Measurements from ENCODE around the gene TCEANC.
A peak's percentile ranks its signal among the peaks of the same experiment; 100 is the strongest.
"Not testable (repeated sequence)": the region's sequence is repeated elsewhere in the genome, so short reads cannot be mapped to it uniquely, and the experiment has no call there.

The TCEANC gene, protein sequence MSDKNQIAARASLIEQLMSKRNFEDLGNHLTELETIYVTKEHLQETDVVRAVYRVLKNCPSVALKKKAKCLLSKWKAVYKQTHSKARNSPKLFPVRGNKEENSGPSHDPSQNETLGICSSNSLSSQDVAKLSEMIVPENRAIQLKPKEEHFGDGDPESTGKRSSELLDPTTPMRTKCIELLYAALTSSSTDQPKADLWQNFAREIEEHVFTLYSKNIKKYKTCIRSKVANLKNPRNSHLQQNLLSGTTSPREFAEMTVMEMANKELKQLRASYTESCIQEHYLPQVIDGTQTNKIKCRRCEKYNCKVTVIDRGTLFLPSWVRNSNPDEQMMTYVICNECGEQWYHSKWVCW

GRCh38 chrX:13652850-13653693 lies at the start of gene TCEANC:
TCEANC (plus strand) TSS chrX:13653141; CDS start chrX:13662509, 9,368 bp downstream.
- peak; percentile 87 for DNase-seq (ENCODE audit: low read depth)

DNA sequence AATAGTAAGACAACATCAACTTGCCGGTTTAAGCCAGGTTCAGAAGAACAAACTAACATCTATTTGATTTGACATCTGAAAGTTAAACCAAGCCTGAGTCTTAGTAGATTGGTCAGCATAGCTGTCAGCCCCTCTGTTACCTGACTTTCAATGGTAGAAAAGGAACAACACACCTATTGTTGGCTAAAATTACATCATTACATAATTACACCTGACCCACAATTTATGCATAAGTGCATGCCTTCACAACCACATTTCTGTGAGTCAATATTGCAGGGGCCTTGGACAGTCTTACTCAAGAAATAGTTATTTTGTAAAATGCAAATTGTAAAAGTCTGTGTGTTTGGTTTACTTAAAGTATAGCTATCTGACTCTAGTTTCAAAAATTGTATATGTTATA lies 47.3 kb upstream of the TCEANC start:
- no peak for DNase-seq (ENCODE audit: low read depth)

DNA sequence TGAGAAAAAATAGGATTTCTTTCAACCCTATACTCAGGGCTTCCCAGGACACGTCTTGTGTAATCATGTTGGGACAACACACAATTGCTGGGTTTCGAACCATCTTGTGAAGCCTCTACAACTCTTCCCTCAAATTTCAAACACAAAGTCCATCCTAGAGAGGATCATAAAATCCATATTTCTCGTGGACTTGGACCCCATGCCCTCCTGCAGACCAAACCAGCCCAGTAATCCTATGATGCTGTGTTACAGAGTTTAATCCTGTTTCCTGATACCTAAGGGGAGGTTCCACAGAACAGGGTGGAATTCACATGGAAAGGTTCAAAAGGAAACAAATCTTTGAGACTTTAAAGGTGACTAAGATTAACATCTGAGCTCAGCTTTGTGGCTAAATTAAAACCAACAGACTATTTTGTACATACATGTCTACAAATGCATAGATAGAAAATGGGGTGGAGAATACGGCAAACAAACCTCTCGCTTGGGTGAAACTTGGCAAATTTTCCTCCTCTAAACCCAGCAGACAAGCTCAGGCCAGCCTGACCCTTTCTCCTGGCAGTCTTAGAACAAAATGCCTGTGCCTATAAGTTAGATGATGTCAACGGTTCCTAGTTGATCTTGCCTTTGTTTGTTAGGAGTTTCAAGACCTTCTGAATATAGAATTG lies 45.5 kb upstream of the TCEANC start:
- no peak for DNase-seq (ENCODE audit: low read depth)

- DNase-seq (ENCODE audit: low read depth), result no peak
Measured at GRCh38 chrX:13607996-13608365, 45.0 kb upstream of the TCEANC start.

DNA sequence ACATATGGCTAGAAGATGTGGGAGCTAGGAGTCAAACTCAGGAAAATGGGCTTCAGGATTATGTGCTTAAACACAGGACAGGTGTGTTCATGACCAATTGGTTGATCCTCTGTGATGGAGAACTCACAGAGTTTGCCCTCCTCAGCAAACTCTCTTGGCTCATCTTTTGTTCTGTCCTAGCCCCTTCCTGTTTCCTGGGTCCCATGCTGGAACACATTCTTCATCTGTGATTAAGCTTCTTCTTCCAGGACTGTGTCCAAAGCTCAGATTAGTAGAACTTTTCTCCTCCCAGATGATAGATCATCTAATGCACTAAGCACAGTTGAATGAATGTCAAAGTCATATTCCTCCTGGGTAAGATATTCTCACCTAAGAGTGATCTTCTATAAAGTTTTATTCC lies 38.8 kb upstream of the TCEANC start:
- no peak for DNase-seq (ENCODE audit: low read depth)

DNA sequence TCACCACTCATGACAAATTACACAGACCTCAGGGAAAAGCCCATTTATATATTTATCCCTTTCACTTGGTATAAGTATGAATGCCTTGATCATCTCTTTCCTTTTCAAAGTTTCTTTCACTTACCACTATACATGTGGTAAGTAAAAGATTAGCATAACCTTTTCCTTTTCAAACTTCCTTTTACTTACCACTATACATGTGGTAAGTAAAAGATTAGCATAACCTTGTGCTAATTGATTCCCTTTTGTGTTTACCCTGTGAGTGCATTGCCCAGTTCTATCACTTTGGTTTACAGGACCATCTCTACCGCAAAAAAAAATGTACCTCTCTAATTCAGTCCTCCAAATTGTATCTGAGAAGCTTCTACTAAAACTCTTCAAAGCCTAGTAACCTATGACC lies 32.7 kb upstream of the TCEANC start:
- no peak for DNase-seq (ENCODE audit: low read depth)

GRCh38 chrX:13622401-13622964 lies 30.5 kb upstream of the TCEANC start:
- no peak for DNase-seq (ENCODE audit: low read depth)

DNA sequence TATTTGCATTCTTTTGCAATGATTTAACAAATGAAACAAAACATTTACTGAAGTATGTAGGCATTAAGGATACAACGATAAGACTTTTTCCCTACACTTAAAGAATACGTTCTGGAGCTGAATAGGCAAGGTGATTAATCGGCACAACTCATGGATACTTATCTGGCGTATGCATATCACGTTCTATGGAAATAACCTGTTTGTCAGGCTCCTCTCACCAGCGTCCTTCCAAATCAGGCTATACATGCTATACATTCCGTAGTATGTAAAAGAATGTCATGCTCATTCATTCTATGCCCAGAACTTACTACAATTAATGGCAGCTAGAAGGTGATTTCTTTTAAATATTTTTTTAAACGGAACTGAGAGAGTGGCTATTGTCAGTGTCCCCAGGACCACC lies 25.6 kb upstream of the TCEANC start:
- no peak for DNase-seq (ENCODE audit: low read depth)

- DNase-seq (ENCODE audit: low read depth), result not testable (repeated sequence)
Measured at GRCh38 chrX:13637224-13637623, 15.7 kb upstream of the TCEANC start.

DNA sequence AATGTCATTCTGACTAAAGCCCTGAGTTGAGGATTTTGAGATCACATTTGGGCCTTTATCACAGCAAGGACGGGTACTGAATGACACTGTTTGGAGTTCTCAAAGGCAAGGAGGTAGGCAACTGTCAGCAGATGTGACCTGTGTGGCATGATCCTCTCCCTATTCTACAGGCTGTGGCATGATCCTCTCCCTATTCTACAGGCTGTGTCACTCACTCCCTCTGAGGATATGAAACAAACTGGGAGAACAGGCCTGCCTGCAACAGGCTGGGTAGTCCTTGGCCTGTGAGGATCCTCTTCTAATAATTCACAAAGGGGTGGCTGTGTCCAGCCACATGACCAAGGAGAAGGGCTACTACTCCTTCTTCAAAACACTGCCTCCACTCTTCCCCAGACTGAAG lies 14.9 kb upstream of the TCEANC start:
- DNase-seq (ENCODE audit: low read depth), result no peak

DNA sequence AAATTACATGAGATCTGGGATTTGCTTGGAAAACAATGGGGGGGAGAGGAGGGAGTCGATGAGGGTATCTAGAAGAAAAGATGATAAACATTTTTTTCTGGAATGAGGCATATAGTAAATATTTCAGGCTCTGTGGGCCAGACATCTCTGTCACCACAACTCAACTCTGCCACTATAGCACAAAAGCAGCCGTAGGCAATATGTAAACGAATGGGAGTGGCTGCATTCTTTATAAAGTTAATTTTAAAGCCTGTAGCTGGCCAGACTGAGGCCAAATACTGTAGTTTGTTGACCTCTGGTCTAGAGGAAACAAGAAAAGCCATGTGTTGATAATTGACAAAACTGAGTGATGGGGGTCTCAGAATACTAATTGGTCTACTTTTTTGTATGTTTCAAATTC lies 14.1 kb upstream of the TCEANC start:
- DNase-seq (ENCODE audit: low read depth), result no peak

DNA sequence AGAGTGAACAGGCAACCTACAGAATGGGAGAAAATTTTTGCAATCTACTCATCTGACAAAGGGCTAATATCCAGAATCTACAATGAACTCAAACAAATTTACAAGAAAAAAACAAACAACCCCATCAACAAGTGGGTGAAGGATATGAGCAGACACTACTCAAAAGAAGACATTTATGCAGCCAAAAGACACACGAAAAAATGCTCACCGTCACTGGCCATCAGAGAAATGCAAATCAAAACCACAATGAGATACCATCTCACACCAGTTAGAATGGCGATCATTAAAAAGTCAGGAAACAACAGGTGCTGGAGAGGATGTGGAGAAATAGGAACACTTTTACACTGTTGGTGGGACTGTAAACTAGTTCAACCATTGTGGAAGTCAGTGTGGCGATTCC lies 11.3 kb upstream of the TCEANC start:
- not testable (repeated sequence) for DNase-seq (ENCODE audit: low read depth)

DNA sequence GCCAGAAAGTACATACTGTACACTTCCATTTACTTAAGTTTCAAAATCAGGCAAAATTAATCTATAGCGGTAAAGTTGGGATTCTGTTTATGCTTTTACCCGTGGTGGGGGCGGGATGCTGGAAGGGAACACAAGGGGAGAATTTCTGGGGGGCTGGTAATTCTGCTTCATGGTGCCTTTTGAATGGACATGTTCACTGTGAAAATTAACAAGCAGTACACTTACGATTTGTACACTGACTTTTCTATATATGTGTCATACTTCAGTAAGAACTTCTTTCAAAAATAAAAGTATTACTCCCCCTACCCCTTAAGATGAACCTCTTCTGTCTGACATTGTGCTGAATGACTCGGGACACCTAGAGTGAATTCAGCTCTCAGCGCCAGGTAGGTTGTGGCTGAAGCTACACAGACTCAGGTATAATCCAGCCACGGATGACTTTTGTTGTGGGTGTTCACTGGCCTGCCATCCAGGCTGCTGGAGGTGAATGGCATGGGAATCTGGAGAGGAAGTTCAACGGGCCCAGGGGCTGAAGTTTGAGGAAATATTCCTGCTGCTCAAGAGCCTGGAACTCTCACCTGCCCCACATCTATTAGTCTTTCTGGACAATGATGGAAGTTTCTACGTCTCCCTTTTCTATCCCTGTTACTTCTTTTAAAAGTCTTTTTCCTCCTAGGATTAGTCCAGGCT lies 7.3 kb upstream of the TCEANC start:
- DNase-seq (ENCODE audit: low read depth), result no peak

DNA sequence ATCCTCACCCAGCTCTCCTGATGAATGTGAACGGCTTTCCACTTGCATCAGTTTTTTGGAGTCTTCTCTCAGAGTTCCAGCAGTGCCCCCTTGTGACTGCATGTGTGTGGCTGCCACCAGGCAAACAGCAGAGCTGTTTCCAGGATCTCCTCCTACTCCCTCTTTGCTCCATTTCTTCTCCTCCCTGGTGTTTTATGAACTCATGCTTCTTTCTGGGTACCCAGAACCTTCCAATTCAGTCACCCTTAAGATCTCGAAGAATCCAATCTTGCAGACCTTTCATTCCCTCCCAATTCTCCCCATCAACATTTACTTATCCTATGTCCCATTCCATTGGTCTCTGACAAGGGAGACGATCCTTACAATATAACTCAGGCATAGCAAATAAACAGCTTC lies 6.8 kb upstream of the TCEANC start:
- peak; percentile 11 for DNase-seq (ENCODE audit: low read depth)

- peak; percentile 44 for DNase-seq (ENCODE audit: low read depth)
Measured at GRCh38 chrX:13647709-13648212, 5.2 kb upstream of the TCEANC start.

GRCh38 chrX:13648336-13648735 lies 4.6 kb upstream of the TCEANC start:
- DNase-seq (ENCODE audit: low read depth), result not testable (repeated sequence)

- DNase-seq (ENCODE audit: low read depth), result no peak
Measured at GRCh38 chrX:13649838-13650237, 3.1 kb upstream of the TCEANC start.

DNA sequence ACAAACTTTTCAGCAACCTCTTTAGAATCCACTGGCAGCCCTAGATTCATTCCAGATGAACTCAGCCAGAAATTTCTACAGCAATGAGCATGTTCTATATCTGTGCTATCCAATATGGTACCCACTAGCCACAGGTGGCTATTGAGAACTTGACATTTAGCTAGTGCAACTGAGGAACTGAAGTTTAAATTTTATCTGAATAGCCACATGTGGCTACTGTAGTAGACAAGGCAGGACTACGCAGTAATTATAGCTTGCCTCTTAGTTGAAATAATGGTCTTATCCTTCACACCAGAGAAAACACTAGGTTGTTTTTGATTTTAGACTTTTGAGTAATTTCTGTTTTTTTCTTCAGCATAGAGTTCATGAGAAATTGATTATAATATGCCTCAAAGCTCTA lies 2.6 kb upstream of the TCEANC start:
- no peak for DNase-seq (ENCODE audit: low read depth)

- DNase-seq (ENCODE audit: low read depth), result no peak
Measured at GRCh38 chrX:13651150-13651549, 1.8 kb upstream of the TCEANC start.

GRCh38 chrX:13652287-13652793 lies 601 bp upstream of the TCEANC start:
- DNase-seq (ENCODE audit: low read depth), result no peak

GRCh38 chrX:13654116-13654515 lies 1.2 kb downstream of the TCEANC start:
- DNase-seq (ENCODE audit: low read depth), result no peak

GRCh38 chrX:13655674-13656073 lies 2.7 kb downstream of the TCEANC start:
- no peak for DNase-seq (ENCODE audit: low read depth)

Measured in activated T-cell treated with anti-CD3 and anti-CD28 coated beads for 48 hours (primary cell).